DMS79 treated with DMSO at 0.1 percent for 48 hours (cell line): Measurements from ENCODE around the gene UBC.
"Not testable (repeated sequence)": the region's sequence is repeated elsewhere in the genome, so short reads cannot be mapped to it uniquely, and the experiment has no call there.

Experiments used
- DNase-seq: peaks from one replicate; lab custom pipeline; 2025; lab: John Stamatoyannopoulos, UW

UBC gene

GRCh38 chr12:124915239-124916236, 1.1 kb upstream of the UBC start:
- no peak for DNase-seq

- no peak for DNase-seq
Observed at GRCh38 chr12:124913474-124914391, 717 bp downstream of the UBC start.

- DNase-seq: not testable (repeated sequence)
Observed at GRCh38 chr12:124912529-124913287, 1.7 kb downstream of the UBC start.

GRCh38 chr12:124911521-124911920, 2.9 kb downstream of the UBC start:
- not testable (repeated sequence) for DNase-seq

GRCh38 chr12:124910561-124911478, 3.6 kb downstream of the UBC start:
- DNase-seq: no peak

- DNase-seq: no peak
Observed at GRCh38 chr12:124909831-124910560, 4.5 kb downstream of the UBC start.

GRCh38 chr12:124906606-124907261, 7.7 kb downstream of the UBC start:
- DNase-seq: no peak

GRCh38 chr12:124904306-124905098, 9.9 kb downstream of the UBC start:
- no peak for DNase-seq

- DNase-seq: no peak
Observed at GRCh38 chr12:124902916-124903315, 11.5 kb downstream of the UBC start.

GRCh38 chr12:124901003-124901402, 13.4 kb downstream of the UBC start:
- no peak for DNase-seq

- not testable (repeated sequence) for DNase-seq
Observed at GRCh38 chr12:124900345-124900795, 14.1 kb downstream of the UBC start.

- no peak for DNase-seq
Observed at GRCh38 chr12:124898923-124899294, 15.5 kb downstream of the UBC start.

- DNase-seq: no peak
Observed at GRCh38 chr12:124898200-124898922, 16.1 kb downstream of the UBC start.

GRCh38 chr12:124896461-124896860, 18.0 kb downstream of the UBC start:
- DNase-seq: no peak

- DNase-seq: no peak
Observed at GRCh38 chr12:124893792-124894516, 20.5 kb downstream of the UBC start.

- no peak for DNase-seq
Observed at GRCh38 chr12:124888260-124888659, 26.2 kb downstream of the UBC start.

GRCh38 chr12:124887766-124888165, 26.7 kb downstream of the UBC start:
- DNase-seq: not testable (repeated sequence)
